Glutamatergic neuron (in vitro differentiated cells): ENCODE results near the gene TMEM126A. TPM values are rescaled to one million over a fixed set of nuclear protein-coding genes. Genes with fewer than 3 reads are reported as not detected.

Source experiments
- DNase-seq: peaks from one replicate; pipeline ENCODE4 v3.0.0; 2022
- H3K27ac Mint-ChIP-seq: one replicate; pipeline ENCODE4 v1.8.0; 2020; ENCODE audit warnings: mild to moderate bottlenecking, mixed read lengths, inconsistent platforms; ENCODE audit not compliant: unreplicated experiment
- H3K27me3 Mint-ChIP-seq: one replicate; pipeline ENCODE4 v1.8.0; 2020; ENCODE audit warnings: mild to moderate bottlenecking, moderate library complexity, mixed read lengths, inconsistent platforms; ENCODE audit not compliant: unreplicated experiment
- H3K36me3 Mint-ChIP-seq: one replicate; pipeline ENCODE4 v1.8.0; 2020; ENCODE audit warnings: mild to moderate bottlenecking, mixed read lengths, inconsistent platforms; ENCODE audit not compliant: unreplicated experiment
- H3K4me1 Mint-ChIP-seq: one replicate; pipeline ENCODE4 v1.8.0; 2020; ENCODE audit warnings: mild to moderate bottlenecking, low read depth, mixed read lengths, inconsistent platforms; ENCODE audit not compliant: unreplicated experiment
- H3K4me3 Mint-ChIP-seq: one replicate; pipeline ENCODE4 v1.8.0; 2020; ENCODE audit warnings: mild to moderate bottlenecking, mixed read lengths, inconsistent platforms; ENCODE audit not compliant: unreplicated experiment
- H3K9me3 Mint-ChIP-seq: one replicate; pipeline ENCODE4 v1.8.0; 2020; ENCODE audit warnings: mild to moderate bottlenecking, moderate library complexity, mixed read lengths, inconsistent platforms; ENCODE audit not compliant: unreplicated experiment
- CTCF ChIP-seq: fragments of 200-600 bp; sonication (generic); IDR thresholded peaks from one replicate; pipeline ENCODE4 v1.5.0; 2021; ENCODE audit not compliant: partially characterized antibody, unreplicated experiment
- total RNA-seq: library from RNA; stranded (reverse); fragmentation: NEBNext Ultra II Directional; extraction: Animal tissue kit (Norgen Biotek cat#: 25700); gene quantifications from one replicate; pipeline ENCODE4 v1.2.1, GENCODE V29; 2021; ENCODE audit not compliant: unreplicated experiment

The TMEM126A gene
- total RNA-seq, 1 donor from 2014 or later = 19.9 TPM

- Mint-ChIP-seq H3K4me3 (peak within 1 kb of the TSS; percentile 31), H3K4me1 (peaks cover 9% of the 10 kb centered on the region), H3K27me3 (no peaks in the 10 kb centered on the region), H3K27ac (no peak within 1 kb of the TSS), H3K9me3 (peaks cover 2% of the 10 kb centered on the region), H3K36me3 (no peaks in the 10 kb centered on the region)
- no peak for TF ChIP-seq CTCF
- peak; percentile 16 for DNase-seq
Observed at GRCh38 chr11:85685820-85686459, 38.2 kb downstream of the TMEM126A start, which contains the start of gene CCDC89. Gene CCDC89 (minus strand): TSS chr11:85686195. CDS start chr11:85686130, 65 bp downstream.

- Mint-ChIP-seq H3K27me3 (no peaks in the 10 kb centered on the region), H3K4me3 (no peak overlapping the region), H3K9me3 (no peaks in the 10 kb centered on the region), H3K27ac (no peak overlapping the region), H3K36me3 (no peaks in the 10 kb centered on the region), H3K4me1 (no peaks in the 10 kb centered on the region)
- no peak for DNase-seq
- TF ChIP-seq CTCF = no peak
Observed at GRCh38 chr11:85694385-85694980, 46.7 kb downstream of the TMEM126A start.

DNA sequence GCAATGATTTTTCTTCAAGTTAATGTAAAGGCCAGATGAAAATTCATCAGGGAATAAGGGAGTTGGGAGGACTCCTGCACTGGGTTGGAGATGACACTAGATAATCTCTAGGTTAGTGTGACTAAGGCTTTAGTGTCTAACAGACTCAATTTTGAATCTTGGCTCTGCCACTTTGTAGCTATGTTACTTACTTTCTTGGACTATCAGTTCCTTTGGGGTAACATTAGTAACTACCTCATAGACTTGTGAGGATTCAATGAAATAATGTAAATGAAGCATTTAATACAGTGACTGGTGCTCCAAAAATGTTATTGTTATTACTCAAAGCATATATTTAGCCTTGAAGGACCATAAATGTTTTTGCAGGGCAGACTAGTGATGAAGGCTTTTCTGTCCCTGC is 47.8 kb downstream of the TMEM126A start:
- no peaks in the 10 kb centered on the region for H3K27me3 Mint-ChIP-seq
- no peak for DNase-seq
- no peak overlapping the region for H3K4me3 Mint-ChIP-seq
- no peak overlapping the region for H3K27ac Mint-ChIP-seq
- no peaks in the 10 kb centered on the region for H3K4me1 Mint-ChIP-seq
- H3K9me3 Mint-ChIP-seq = no peaks in the 10 kb centered on the region
- no peaks in the 10 kb centered on the region for H3K36me3 Mint-ChIP-seq
- TF ChIP-seq CTCF = no peak

GRCh38 chr11:85697747-85698146 is 50.0 kb downstream of the TMEM126A start:
- DNase-seq = no peak
- Mint-ChIP-seq H3K36me3 (no peaks in the 10 kb centered on the region), H3K4me1 (no peaks in the 10 kb centered on the region), H3K27me3 (no peaks in the 10 kb centered on the region), H3K27ac (no peak overlapping the region), H3K9me3 (no peaks in the 10 kb centered on the region), H3K4me3 (no peak overlapping the region)
- TF ChIP-seq CTCF = no peak

DNA sequence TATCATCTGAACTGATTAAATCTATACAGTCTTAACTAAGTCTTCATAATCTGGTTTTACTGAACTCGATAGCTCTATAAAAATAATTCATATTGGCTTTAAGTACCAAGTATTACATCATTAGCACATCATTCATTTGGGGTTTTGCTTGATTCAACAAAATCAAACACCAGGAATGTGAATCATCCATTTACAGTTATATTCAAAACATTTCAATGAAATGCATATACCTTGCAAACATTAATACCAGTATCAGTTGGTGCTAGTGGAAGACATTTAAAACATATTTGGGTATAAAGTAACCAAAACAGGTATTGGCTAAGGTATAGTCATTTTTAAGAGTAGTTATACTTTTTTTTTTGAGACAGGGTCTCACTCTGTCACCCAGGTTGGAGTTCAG is 50.4 kb downstream of the TMEM126A start:
- no peaks in the 10 kb centered on the region for H3K36me3 Mint-ChIP-seq
- no peaks in the 10 kb centered on the region for H3K4me1 Mint-ChIP-seq
- no peak for TF ChIP-seq CTCF
- H3K27ac Mint-ChIP-seq = no peak overlapping the region
- no peak for DNase-seq
- no peaks in the 10 kb centered on the region for H3K9me3 Mint-ChIP-seq
- no peaks in the 10 kb centered on the region for H3K27me3 Mint-ChIP-seq
- no peak overlapping the region for H3K4me3 Mint-ChIP-seq
